H1 (cell line): ENCODE measurements around the gene RASGEF1C. TPM values are rescaled to one million over a fixed set of nuclear protein-coding genes. Genes with fewer than 3 reads are reported as not detected.

Experiments used
- RBBP5 ChIP-seq: IDR thresholded peaks from 2 replicates; pipeline ENCODE4 v1.7.1; 2012; ENCODE audit warnings: low read depth, mild to moderate bottlenecking, inconsistent platforms, low read length, moderate library complexity, borderline replicate concordance
- SIN3A ChIP-seq, 2 experiments: IDR thresholded peaks in 1 of 2; conservative IDR thresholded peaks in 1 of 2; 2 replicates each; pipeline ENCODE4 v1.6.1; 2011 to 2012; ENCODE audit warnings: low read length in 2 of 2, improper control_type of control experiment in 1 of 2, low read depth in 1 of 2, mild to moderate bottlenecking in 1 of 2
- polyA plus RNA-seq, 7 experiments: library from polyadenylated mRNA; depleted of rRNA in 3 of 7; stranded (reverse) in 5 of 7; unstranded in 2 of 7; fragments of >200 nt in 5 of 7; fragments of 200-250 nt in 2 of 7; gene quantifications; 1 replicate in 5 of 7; 2 replicates in 1 of 7; 4 replicates in 1 of 7; pipeline versions ENCODE4 v1.2.1 to v1.2.3, GENCODE V29; 2011 to 2013; ENCODE audit warnings: missing spikeins in 2 of 7, mixed read lengths in 2 of 7
- total RNA-seq: library from RNA; stranded (reverse); fragmentation: NEBNext Ultra II Directional; extraction: Animal tissue kit (Norgen Biotek cat#: 25700); gene quantifications from 2 replicates; pipeline ENCODE4 v1.2.1, GENCODE V29; 2021

The RASGEF1C gene
- total and polyA plus RNA-seq, 2 of the 8 experiments (the other 6 are each of a cell fraction or from before 2014, with no cell fraction given): 0.26 to 0.61 TPM

GRCh38 chr5:180171568-180172094 lies 37.4 kb downstream of the RASGEF1C start (continued):
- TF ChIP-seq SIN3A (conservative IDR thresholded peaks at IDR 0.05 in 1 of 2, IDR thresholded peaks at IDR 0.05 in 1 of 2; ENCODE audit: low read depth in 1 of 2, low read length in 2 of 2) (no peak), RBBP5 (no peak)
